ENCODE data around the gene ARHGEF39. TPM values are rescaled to one million over a fixed set of nuclear protein-coding genes. Genes with fewer than 3 reads are reported as not detected.

Gene ARHGEF39
- polyA plus RNA-seq, 2 of the 4 experiments (the other 2 are of a cell fraction), result 17.6 to 19.5 TPM

GRCh38 chr9:35629597-35629996 is 35.4 kb downstream of the ARHGEF39 start:
- FAIRE-seq, result no peak
- H3K9me3 ChIP-seq, result no peaks in the 10 kb centered on the region
- H3K4me3 ChIP-seq, result no peak overlapping the region
- no peak overlapping the region for H3K4me2 ChIP-seq
- WGBS (ENCODE audit: missing lambda C conversion rate), result 79% methylated on average over 5 of the region's 5 CpGs
- no peak for ATAC-seq
- ChIA-PET CTCF (interaction anchor here (0.9 to 5.7 kb wide), 9 partner anchors 10 to 109 kb away, joined by 3 to 24 read pairs (median 4); no protein-coding TSS in a partner anchor), POLR2A (interaction anchor here (1.0 kb wide), 1 partner anchor 14 kb away, joined by 5 read pairs; no protein-coding TSS in a partner anchor)
- TF ChIP-seq JUNB (IDR thresholded peaks at IDR 0.05) (no peak), MAX (IDR thresholded peaks at IDR 0.05) (no peak), ZNF302 (CRISPR knock-in tag; IDR thresholded peaks at IDR 0.05) (no peak), TP53 (CRISPR knock-in tag; IDR thresholded peaks at IDR 0.05) (no peak), HOXB13 (CRISPR knock-in tag; IDR thresholded peaks at IDR 0.05; ENCODE audit: low read depth) (no peak), RARB (CRISPR knock-in tag; IDR thresholded peaks at IDR 0.05) (no peak), CHD2 (IDR thresholded peaks at IDR 0.05; ENCODE audit: low read length, partially characterized antibody) (no peak), SMC3 (IDR thresholded peaks at IDR 0.05) (no peak)
- no peak overlapping the region for H3K27ac ChIP-seq
- H3K4me1 ChIP-seq, result no peaks in the 10 kb centered on the region
- DNase-seq (ENCODE audit: low read depth in 1 of 2, low spot score in 1 of 2), result no peak

- ChIA-PET POLR2A (no interaction called here), CTCF (interaction anchor here (0.6 to 5.7 kb wide), 16 partner anchors 9 to 513 kb away, joined by 3 to 24 read pairs (median 4); partner anchors contain the start of gene ATOSB)
- FAIRE-seq (no peak), DNase-seq (ENCODE audit: low read depth in 1 of 2, low spot score in 1 of 2) (no peak), ATAC-seq (peak in 1 of 2 experiments; percentile 50; a peak in 1 of 6 replicates)
- TF ChIP-seq HOXA7 (CRISPR knock-in tag; IDR thresholded peaks at IDR 0.05), result no peak
- TF ChIP-seq BHLHE40 (IDR thresholded peaks at IDR 0.05; ENCODE audit: low read depth, low read length), result no peak
- no peak for TF ChIP-seq PHF8 (IDR thresholded peaks at IDR 0.05; ENCODE audit: borderline replicate concordance, low read depth)
- no peak for TF ChIP-seq MYC (IDR thresholded peaks at IDR 0.05; ENCODE audit: borderline replicate concordance, low read length)
- no peak for TF ChIP-seq CHD2 (IDR thresholded peaks at IDR 0.05; ENCODE audit: low read length, partially characterized antibody)
- TF ChIP-seq E2F6 (IDR thresholded peaks at IDR 0.05; ENCODE audit: borderline replicate concordance, low read depth), result no peak
- no peak for TF ChIP-seq TFCP2L1 (CRISPR knock-in tag; IDR thresholded peaks at IDR 0.05)
- TF ChIP-seq ESRRA (IDR thresholded peaks at IDR 0.05; ENCODE audit: borderline replicate concordance, low read length), result no peak
- TF ChIP-seq RAD21 (conservative IDR thresholded peaks at IDR 0.05 in 1 of 2, IDR thresholded peaks at IDR 0.05 in 1 of 2), result no peak
- no peak overlapping the region for H3K27ac ChIP-seq
- 91% methylated on average over 6 of the region's 6 CpGs for WGBS (ENCODE audit: missing lambda C conversion rate)
- H3K4me1 ChIP-seq, result no peaks in the 10 kb centered on the region
- no peak overlapping the region for H3K4me2 ChIP-seq
- no peak overlapping the region for H3K4me3 ChIP-seq
- no peaks in the 10 kb centered on the region for H3K9me3 ChIP-seq
Observed at GRCh38 chr9:35628389-35628991, 36.5 kb downstream of the ARHGEF39 start.

- CTCF ChIA-PET, result interaction anchor here (0.6 to 5.7 kb wide), 8 partner anchors 12 to 728 kb away, joined by 3 to 24 read pairs (median 4); no protein-coding TSS in a partner anchor
- 64% methylated on average over 2 of the region's 2 CpGs for WGBS (ENCODE audit: missing lambda C conversion rate)
- DNase-seq (ENCODE audit: low read depth in 1 of 2, low spot score in 1 of 2) (no peak), FAIRE-seq (no peak), ATAC-seq (no peak)
- POLR2A ChIA-PET, result no interaction called here
- TF ChIP-seq TFCP2L1 (CRISPR knock-in tag; IDR thresholded peaks at IDR 0.05) (no peak), ATOH8 (CRISPR knock-in tag; IDR thresholded peaks at IDR 0.05; ENCODE audit: low read depth) (no peak), RFX5 (IDR thresholded peaks at IDR 0.05) (no peak), MYC (IDR thresholded peaks at IDR 0.05; ENCODE audit: borderline replicate concordance, low read length) (no peak), HOXB13 (CRISPR knock-in tag; IDR thresholded peaks at IDR 0.05; ENCODE audit: low read depth) (no peak), JUNB (IDR thresholded peaks at IDR 0.05) (no peak), HMGXB4 (CRISPR knock-in tag; IDR thresholded peaks at IDR 0.05; ENCODE audit: borderline replicate concordance) (no peak), CBX8 (IDR thresholded peaks at IDR 0.05) (no peak), KDM5A (IDR thresholded peaks at IDR 0.05) (no peak), SMC3 (IDR thresholded peaks at IDR 0.05) (no peak), FOSL2 (IDR thresholded peaks at IDR 0.05) (no peak), FOSL2 (CRISPR knock-in tag; IDR thresholded peaks at IDR 0.05) (no peak), EHMT2 (IDR thresholded peaks at IDR 0.05; ENCODE audit: low read depth) (no peak), ZSCAN20 (CRISPR knock-in tag; IDR thresholded peaks at IDR 0.05) (no peak), ZFP36 (IDR thresholded peaks at IDR 0.05; ENCODE audit: borderline replicate concordance, partially characterized antibody) (no peak)
- Histone ChIP-seq H3K4me3 (no peak overlapping the region), H3K9me3 (no peaks in the 10 kb centered on the region), H3K4me1 (no peaks in the 10 kb centered on the region), H3K27ac (no peak overlapping the region), H3K4me2 (no peak overlapping the region)
Observed at GRCh38 chr9:35627575-35627974, 37.4 kb downstream of the ARHGEF39 start.

Data from A549 (cell line).